Hypothalamus (tissue), 51 donors: Measurements from ENCODE around the gene OR51E1.
A peak's percentile ranks its signal among the peaks of the same experiment; 100 is the strongest.

Source experiments
- DNase-seq, 51 donors: peaks; one replicate each; lab custom pipeline; 2025; lab: John Stamatoyannopoulos, UW

The OR51E1 gene, protein sequence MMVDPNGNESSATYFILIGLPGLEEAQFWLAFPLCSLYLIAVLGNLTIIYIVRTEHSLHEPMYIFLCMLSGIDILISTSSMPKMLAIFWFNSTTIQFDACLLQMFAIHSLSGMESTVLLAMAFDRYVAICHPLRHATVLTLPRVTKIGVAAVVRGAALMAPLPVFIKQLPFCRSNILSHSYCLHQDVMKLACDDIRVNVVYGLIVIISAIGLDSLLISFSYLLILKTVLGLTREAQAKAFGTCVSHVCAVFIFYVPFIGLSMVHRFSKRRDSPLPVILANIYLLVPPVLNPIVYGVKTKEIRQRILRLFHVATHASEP

DNA sequence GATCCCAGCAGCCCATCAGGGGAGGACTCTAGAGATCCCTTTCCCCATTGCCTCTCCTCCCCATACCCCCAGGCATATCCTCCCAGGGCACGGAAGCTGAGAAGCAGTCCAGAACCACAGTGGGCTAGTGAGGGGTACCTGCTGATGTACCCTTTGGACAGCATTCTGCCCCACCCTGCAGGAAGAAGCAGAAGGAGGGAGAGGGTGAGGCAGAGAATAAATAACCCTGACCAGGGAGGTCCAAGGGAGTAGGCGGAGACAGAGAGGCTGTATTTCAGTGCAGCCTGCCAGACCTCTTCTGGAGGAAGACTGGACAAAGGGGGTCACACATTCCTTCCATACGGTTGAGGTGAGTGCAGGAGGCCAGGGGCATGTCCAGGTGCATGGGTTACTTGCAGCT, at the start of gene OR51E1:
Gene OR51E1, plus strand, starts transcription at position 301 of the 400 bp plus-strand sequence. CDS start 8,545 bp downstream, outside the sequence.
- DNase-seq, result no peak

DNA sequence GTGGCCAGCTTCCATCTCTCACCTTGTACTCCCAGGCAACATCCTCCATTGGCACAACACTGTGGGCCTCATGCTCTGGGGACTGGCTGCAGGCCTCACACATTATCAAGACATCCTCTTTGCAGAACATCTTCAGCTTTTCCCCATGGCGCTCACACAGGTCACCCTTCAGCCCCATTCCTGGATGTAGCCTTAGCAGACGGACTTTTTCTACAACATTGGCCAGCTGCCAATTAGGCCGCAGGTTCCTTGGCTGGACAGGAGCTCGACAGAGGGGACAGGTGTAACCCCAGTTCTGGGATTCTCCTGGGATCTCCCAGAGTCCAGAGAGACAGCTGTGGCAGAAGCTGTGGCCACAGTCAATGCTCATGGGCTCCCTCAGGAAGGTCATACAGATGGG, 38.7 kb upstream of the OR51E1 start:
- DNase-seq, result no peak

DNA sequence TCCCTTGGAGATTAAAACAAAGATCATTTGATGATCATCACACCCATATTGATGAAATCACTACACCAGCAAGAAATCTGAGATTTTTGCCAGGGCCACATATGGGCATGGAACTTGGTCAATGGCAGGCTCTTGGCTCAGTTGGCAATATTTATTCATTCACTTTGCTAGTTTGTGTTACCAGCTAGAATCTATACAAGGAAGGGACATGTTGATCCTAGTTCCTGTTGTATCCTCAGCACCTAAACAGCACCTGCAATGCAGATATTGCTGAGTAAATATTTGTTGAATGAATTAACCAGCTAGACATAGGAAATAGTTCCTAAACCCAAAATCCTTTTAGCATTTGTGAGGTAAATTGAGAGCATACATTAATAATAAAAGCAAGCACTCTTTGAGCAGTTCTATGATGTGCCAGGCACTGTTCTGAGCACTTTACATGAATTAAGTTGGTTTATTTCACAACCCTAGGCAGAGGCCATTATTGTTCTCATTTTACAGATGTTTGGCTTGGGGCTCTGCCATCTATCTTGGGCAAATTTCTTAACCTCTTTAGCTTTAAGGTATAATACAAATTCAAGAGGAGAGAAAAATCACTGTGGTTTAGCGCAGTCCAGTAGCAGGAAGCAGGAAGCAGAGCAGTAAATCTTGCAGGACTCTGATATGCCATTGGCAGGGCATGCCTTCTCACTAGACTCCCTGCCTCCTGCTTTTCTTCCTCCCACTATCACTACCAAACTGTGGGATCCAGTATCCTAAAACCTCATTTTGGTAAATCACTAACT, 37.4 kb upstream of the OR51E1 start:
- DNase-seq, result no peak

DNA sequence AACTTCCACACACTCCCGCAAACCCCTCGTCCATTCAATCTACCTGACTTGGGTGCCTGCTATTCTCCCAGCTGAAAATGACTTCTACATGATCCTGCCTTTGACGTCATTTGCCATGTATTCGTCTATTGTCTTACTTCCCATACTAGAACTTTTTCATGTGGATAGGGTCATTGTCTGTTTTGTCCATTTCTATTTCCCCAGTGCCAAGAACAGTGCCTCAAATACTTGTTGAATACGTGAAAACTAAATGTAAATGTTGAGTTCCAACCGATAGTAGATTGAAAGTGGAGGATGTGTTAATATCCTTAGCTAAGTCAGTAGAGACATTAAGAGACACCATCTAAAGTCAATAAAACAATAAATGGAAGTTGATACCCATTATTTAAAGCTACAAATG, 36.7 kb upstream of the OR51E1 start:
- DNase-seq, result no peak

DNA sequence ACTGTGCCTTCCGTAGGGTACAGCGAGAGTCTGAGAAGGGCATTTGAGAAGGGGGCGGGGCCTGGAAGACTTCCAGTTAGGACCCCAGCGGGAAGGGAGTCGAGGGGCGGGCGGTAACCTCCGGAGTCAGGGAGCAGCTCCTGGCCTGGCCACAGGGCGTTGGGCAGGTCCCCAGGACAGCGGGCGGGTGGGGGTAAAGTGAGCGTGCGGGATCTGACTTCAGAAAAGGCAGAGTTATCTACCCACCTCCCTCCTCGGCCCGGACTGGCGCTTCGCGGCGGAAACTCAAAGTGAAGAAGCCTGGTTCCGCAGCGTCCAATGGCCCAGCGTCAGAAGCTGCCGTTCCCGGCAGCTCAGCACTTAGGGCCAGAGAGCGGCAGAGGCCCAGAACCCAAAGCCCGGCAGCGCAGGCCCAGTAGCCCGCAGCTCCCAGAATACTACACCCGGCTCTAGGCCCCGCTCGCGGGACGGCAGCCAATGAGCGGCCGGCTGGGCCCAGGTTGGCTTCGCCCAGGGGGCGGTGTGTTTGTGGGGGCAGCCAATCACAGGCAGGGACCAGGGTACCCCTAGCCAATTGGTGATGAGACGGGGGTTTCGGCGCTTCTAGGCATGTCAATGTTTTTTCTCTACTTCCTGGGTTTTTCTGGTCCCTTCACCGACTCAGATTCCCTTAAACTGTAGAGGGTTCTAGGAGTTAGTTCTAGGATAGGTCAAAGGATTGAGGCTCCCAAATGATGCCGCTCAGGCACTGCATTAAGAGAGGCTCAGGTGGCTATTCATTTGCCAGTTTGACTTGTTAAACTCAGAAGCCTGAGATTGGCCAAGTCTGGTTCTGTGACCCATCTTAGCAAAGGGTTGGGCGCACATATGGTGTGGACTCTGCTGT, 35.8 kb upstream of the OR51E1 start, which contains the start of gene TRIM68:
Gene TRIM68, minus strand, starts transcription at position 451 of the 886 bp plus-strand sequence. CDS start 2,727 bp downstream, outside the sequence.
- peak; percentile 60 to 97 (median 94) for DNase-seq

DNA sequence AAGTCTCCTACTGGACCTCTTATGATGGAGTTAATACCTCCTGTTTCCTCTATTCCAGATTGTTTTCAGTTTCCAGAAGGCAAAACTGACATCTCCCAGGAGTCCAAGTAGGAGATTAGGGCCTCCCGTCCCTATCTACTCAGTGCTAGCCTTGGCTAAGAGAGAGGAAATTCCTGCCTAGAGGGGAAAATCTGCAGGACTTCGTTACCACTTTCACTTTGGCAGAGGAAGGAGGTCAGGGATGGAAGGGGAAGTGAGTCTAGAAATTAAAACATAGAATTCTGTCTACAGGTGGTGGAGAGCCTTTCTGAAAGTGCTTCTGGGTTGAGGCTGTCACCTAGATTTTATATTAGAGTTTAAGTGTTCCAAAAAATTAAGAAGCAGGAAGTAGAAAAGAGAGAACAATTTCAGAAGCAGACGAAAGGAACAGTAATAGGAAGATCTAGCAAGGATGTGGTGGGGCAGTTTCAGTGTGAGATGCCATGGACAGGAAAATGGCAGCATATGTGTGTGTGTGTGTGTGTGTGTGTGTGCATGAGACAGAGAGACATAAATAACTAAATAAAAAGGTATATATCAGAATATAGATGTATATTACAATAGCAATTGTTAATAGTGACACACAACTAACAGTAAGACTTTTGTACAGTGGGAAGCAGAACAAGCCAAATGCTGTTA, 33.4 kb upstream of the OR51E1 start:
- DNase-seq, result no peak

DNA sequence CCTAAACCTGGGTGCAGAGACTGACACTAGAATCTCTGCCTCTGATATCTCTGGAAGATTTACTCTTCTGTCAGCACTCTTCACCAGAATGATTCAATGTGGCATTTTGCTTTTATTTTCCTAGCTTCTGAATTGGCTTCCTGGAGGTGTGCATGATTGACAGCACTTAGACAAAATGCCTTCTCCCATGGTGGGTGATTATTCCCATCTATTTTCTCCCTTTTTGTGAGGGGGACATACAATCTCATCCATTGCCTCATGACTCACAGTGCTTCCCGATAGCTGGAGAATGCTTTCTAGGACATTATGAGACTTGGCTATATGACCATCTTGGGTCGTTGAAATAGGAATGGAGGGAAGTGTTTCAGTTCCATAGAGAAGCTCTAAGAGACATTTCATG, 31.8 kb upstream of the OR51E1 start:
- no peak for DNase-seq

DNA sequence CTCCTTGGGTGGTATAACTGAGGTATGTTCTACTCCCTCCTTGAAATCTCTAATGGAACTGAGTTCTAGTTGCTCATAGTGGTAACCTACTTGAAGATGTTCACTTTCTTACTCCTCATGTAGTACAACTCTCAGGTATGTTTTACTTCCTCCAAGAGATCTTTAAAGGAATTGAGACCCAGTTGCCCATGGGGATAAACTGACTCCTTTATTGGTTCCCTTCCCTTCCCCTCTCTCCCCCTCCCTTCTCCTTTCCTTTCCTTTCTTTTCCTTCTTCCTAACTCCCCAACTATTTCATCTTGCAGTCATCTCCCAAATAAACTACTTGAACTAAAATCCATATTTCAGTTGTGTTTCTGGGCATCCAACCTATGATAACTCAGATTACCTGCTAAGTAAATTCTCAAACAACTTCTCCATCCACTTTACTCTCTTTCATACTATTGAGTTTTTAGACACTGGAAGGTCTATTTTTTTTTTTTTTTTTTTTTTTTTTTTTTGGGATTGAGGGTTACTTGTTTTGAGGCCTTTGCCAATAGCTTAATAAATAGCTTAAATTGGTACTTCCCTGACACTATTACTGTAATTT, 27.8 kb upstream of the OR51E1 start:
- DNase-seq, result no peak

DNA sequence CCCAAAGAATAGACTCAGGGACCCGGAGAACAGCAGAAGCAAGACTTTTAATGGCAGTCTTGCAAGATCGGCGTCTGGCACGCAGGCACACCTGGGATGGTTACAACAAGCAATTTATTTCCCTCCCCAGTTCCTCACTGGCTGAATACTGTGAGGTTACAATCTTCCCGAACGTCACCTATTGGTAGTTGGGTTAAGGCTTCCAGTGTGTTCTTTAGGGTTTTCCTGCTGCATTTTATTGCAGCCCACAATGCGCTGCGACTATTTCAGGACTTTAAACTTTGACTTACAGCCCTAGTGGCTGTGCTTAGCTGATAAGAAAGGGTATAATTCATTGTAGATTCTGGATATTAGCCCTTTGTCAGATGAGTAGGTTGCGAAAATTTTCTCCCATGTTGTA, 24.3 kb upstream of the OR51E1 start:
- no peak for DNase-seq

DNA sequence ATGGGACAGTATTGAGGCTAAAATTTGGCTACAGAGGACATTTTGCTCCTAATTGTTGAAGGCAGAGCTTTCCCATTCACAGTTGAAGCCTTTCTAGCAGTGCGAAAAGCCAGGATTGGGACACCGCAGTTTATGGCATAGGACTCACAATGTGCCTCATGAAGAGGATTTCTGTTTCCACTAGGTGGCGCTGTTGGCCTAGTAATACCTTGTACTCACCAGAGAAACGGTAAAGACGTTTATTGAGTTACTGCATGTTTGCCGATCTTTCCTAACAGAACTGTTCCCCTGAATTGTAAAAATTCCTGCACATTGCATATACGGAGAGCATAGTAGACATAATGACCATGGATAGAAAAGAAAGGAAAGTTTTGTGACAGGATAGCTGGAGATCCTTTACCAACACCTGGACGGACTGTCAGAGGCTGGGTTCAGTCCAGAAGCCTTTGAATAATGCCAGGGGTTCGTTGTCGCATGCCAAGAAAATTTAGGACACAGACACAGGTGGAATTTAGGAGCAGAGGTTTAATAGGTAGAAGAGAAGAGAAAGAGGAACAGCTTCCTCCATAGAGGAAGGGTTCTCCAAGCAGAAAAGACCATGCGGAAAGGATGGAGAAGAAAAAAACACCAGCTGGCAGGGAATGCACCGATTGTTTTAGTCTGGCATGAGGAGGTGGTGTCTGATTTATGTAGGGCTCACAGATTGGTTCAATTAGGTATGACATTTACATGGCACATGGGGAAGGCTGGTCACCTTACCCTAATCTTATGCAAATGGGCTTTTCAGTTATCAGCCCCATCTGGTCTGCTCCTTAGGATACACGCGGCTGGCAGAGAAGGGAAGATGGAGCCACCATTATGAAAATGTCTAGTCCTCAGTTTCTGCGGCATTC, 17.3 kb upstream of the OR51E1 start:
- DNase-seq, result peak in 10 of 51 donors; percentile 1 to 37 (median 11)

DNA sequence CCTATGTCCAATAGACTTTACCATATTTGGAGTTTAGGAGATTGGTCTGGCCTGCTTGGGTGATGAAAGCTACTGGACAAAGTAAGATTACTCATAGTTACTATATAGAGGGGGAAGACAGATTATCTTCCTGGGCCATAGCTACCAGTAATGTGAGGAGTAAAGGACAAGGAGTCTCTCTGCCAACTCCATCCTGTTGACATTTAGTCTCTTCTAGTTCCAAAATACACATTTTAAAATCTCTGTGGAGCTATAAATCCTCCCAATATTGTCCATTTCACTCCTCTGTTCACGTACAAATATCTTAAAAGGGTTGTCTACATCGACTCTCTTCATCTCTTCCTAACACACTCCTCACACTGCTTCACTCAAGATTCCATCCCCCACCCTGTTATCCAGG, 7.6 kb upstream of the OR51E1 start:
- no peak for DNase-seq

DNA sequence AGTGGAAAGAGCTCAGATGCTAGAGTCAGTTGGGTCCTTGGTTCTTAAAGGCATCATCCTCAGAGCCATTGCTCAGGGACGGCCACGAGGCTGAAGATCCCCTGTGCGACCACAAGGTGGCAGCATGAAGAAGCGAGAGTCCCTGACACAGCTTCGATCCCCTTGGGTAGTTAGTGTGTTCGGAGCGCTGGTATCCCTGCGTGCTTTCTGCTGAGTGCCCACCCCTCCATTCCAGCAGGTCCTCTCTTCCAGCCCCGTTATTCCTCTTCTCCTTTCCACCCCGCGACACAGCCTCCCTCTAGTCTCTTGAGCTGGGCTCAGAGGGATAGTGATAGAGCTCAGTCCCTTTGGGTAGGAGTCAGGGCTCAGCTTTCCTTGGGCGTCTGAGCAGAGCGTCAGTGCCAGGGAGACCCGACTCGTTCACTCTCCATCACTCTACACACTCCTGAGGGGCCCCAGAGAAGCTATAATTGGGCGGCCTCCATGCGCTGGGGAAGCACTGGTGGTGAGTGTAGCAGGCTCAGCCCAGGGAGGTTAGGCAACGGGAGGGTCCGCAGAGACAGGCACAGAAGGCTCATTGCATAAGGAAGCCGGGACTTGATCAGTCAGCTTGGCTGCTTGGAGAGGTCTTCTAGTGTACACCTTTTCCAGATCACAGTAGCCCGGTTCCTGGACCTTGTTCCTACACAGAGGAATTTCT, 6.7 kb upstream of the OR51E1 start, which contains the start of gene OR51D1:
Gene OR51D1, plus strand, starts transcription at position 516 of the 700 bp plus-strand sequence. CDS start 2,314 bp downstream, outside the sequence.
- peak in 40 of 51 donors; percentile 2 to 72 (median 36) for DNase-seq

DNA sequence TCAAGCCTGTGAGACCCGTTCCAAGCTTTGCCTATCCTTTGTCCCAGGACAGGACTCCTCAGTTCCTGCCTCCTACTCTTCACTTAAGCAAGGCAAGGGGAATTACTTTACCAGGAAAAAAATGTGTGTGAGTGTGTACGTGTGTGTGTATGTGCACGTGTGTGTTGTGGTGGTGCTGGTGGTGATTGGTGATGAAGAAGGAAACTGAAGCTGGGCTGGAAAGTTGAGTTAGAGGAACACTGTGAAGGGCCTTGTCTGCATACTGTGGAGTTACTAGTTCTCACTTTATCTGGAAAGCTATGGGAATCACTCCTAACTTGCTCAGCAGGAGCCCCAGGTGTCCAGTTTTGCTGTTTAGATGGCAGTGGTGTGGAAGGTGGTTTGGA, 6.1 kb upstream of the OR51E1 start:
- no peak for DNase-seq

DNA sequence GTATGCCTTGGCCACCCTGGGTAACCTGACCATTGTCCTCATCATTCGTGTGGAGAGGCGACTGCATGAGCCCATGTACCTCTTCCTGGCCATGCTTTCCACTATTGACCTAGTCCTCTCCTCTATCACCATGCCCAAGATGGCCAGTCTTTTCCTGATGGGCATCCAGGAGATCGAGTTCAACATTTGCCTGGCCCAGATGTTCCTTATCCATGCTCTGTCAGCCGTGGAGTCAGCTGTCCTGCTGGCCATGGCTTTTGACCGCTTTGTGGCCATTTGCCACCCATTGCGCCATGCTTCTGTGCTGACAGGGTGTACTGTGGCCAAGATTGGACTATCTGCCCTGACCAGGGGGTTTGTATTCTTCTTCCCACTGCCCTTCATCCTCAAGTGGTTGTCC, 3.9 kb upstream of the OR51E1 start:
- no peak for DNase-seq

DNA sequence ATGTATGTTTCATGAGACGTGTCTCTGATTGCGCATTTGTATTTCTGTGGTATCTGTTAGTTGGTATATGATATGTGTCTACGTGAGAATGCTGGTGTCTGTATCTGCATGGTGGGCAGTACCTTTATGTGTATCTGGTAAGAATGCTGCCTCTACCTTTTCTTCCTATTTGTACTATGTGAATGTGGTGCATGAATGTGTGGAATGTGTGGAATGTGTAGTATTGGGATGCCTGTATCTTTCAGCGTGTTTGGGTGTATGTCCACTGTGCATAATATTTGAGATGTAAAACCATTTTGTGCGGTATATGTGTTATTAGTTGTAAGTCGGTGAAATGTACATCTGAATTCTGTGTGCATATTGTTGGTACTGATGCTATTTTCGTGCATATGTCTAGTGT, 2.3 kb upstream of the OR51E1 start:
- DNase-seq, result no peak

DNA sequence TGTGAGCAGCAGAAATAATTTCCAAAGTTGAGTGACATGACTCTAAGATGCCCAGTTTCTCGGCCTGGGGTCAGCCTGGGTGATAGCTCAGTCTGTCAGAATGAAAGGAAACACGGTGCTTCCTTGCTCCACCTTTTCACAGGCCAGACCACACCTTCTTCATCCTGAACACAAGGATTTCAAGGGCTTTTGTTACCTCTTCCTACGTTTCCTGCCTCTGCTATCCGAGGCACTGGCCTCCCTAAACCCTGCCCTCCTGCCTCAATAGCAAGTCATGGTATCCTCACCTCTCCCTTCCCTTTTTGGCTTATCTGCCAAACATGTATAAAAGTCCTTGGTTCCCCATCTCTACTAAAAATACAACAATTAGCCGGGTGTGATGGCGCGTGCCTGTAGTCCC, 1.7 kb upstream of the OR51E1 start:
- DNase-seq, result no peak

DNA sequence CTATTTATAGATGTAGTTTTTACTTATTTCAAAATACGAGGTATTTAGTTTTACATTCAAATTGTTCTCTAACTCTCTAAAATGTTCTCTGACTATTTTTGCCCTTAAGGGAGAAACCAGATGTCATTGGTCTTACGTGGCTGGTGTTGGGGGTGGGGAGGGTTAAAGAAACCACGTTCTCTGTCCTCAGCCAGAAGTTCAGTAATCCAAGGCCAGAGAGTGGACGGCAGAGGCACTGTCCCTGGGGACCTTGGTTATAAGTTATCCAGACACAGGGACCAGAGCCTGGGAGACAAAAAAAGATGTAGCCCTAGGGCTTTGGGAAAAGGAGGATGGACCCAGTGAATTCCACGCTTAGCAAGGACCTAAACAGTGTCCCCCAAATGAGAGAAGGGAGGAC, 706 bp upstream of the OR51E1 start:
- no peak for DNase-seq

DNA sequence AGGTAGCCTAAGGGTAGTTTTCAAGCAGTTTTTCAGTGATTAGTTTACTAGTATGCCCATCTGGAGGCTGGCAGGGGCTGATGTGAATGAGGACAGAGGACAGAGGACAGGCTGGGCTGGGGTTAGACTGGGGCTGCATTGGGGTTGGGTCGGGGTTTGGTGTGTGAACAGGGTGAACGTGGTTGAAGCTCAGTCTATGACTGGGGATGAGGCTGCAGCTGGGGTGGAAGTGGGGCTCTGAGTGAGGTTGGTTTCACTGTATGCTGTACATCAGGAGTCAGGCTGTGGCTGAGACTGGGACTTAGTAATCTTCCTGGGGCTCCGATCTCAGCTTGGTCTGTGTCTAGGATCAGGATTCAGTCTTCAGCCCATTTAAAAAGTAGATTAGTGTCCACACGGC, 451 bp downstream of the OR51E1 start:
- DNase-seq, result no peak
